GM19238 (cell line): ENCODE results near the gene RPS27L.

ENCODE experiments used
- DNase-seq: peaks from one replicate; pipeline ENCODE4 v3.0.0; 2011; ENCODE audit warnings: low spot score; ENCODE audit not compliant: insufficient read length

The RPS27L gene

DNA sequence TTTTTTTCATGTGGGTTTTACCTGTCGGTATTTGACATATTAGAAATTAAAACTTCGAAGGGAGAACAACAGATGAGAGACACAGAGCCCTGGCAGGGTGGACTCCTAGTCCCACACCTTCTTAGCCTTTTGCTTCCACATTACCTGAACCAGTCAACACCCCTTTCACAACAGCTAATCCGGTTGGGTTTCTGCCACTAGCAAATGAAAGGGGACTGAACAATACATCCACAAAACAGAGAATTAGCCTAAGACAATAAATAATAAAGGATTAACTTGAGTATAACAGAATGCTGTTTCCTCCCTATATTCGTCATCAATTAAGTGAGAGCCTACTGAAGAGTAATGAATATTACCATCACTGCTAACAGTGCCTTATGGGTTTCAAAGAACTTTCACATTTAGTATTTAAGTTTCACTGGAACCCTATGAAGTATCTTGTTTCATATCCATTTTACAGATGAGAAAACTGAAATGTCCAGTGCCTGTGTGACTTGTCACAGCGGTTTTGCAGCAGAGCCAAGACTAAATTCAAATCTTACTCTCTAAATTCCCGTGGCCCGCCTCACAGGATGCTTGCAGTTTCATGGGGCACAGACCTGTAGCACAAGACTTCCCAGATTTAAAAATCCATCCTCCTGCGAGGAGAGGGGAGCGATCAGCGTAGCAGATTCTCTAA is 31.1 kb upstream of the RPS27L start:
- no peak for DNase-seq

DNA sequence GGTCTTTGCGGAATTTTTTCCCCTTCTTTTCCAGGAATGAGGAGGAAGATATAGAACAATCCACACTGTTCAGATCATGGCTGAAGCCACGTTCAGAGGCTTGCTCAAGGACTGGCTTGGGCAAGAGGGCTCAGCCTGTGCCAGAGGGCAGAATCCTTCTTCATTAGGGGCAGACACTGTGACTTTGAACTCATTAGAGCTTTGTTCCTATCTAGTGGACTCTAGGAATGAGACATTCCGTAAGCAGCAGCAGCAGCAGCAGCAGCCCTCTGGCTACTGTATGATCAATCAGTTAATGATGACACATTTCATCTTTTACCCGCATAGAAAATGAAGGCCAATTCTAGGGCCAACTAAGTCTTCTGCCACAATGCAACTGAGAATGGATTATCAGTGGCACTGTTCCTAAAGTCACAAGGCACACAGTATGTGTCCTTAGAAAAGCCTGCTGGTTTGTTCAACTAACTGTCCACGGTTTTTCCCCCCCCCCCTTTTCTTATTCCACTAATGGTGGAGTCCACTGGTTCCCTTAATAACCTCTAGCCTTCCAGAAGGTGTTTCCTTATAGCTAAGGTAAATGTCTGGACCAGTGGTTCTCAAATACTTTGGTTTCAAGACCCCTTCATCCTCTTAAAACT is 30.4 kb upstream of the RPS27L start:
- no peak for DNase-seq

- no peak for DNase-seq
Measured at GRCh38 chr15:63186065-63186464, 28.8 kb upstream of the RPS27L start.

DNA sequence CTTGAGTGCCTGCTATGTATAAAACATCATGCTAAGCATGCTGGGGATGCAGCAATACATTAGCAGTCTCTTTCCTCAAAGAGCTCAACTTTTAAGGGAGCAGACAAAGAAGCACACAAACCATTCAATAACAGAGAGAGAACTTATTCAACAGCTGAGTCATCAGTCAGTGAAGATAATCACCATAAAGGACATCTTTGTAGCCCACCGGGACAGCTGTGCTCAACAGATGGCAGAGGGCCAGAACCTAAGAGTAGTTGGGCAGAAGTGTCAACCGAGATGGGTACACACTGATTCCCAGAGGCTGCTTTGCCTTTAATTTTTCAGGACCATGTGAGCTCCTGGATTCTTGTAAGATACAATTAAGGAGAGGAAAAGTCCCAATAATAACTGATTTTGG is 27.9 kb upstream of the RPS27L start:
- no peak for DNase-seq

DNA sequence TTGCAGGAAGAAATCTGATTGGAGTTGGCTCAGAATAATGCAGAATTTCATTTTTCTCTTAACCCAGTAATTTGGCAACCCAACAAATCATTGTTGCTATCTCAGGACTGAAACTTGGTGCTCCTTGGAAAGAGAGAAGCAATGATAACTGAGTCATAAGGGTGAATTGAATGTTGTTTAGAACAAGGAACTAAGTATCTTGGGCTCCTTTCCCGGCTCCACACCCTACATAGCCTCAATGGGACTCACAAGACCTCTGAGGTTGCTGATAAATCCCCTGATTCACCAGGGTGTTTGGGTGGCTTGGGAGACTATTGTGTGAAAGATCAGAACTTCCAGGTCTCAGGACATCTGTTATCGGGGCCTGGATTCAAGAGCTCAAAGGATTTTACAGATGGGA is 24.4 kb upstream of the RPS27L start:
- no peak for DNase-seq

- DNase-seq = no peak
Measured at GRCh38 chr15:63180746-63181145, 23.5 kb upstream of the RPS27L start.

DNA sequence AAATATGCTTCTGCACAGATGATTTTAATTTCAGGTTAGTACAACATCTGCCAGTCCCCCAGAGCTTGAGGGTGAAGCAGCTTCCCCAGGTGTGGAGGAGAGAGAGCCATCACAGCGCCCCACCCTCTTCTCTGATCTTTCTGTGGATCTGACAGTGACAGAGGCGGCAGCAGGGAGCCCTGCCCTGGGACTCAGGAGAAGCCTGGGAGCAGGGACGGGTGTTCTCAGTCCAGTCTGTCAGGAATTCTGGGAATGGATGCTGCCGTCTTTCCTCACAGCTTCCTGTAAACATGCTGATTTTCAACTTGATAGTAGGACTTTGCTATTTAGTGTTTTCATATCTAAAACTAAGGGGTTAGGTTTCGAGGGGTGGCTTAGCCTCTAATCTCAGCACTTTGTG is 20.8 kb upstream of the RPS27L start:
- DNase-seq = no peak

DNA sequence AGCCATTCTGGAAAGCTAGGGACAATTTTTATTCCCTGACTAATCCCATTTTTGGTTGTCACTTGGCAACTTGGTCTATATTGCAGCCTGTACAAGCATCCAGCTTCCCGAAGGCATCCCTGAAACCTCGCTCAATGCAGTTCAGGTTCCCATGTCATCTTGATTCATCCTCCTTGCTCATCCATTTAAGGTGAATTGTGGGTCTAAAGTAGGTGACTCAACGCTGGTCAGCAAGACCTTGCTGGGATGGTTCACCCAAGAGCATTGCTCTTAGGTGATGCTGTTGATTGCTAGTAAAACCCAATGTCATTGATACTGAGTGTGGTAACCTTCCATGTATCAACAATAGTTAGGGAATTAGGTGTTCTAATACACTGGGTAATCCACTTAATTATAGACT is 19.0 kb upstream of the RPS27L start:
- DNase-seq = no peak

GRCh38 chr15:63172851-63173451 is 15.7 kb upstream of the RPS27L start:
- DNase-seq = no peak

DNA sequence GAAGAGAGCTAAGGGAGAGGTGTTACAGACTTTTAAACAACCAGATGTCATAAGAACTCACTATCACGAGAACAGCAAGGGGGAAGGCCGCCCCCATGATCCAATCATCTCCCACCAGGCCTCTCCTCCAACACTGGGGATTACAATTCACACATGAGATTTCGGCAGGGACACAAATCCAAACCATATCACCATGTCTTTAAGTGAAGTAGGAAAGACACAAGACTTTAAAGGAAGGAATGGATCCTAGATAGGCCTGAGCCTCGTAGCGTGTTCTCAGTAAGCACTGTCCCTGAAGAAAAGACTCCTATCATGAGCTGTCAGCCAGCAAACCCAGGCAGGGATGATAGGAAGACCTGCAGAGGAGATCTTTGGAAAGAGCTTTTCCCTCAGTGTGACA is 15.1 kb upstream of the RPS27L start:
- DNase-seq = no peak

DNA sequence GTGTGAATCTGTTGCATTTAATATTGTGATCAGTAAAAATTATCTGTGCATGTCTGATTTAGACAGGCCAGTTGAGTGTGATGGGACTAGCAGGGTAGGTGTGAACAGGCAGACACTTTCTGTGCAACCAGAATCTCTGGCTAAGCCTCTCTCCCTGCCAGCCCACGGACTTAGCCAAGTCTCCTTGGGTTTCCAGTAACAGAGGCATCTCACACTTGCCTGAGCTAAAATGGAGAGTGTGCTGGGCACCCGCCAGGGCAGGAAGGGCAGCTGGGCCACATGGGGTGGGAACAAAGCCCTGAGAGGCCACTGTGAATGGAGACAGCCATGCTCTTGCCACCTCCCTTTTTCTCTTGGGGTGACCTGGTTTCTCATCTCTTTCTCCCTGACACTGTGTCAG is 12.5 kb upstream of the RPS27L start:
- no peak for DNase-seq

- DNase-seq = no peak
Measured at GRCh38 chr15:63166219-63166618, 8.9 kb upstream of the RPS27L start.

DNA sequence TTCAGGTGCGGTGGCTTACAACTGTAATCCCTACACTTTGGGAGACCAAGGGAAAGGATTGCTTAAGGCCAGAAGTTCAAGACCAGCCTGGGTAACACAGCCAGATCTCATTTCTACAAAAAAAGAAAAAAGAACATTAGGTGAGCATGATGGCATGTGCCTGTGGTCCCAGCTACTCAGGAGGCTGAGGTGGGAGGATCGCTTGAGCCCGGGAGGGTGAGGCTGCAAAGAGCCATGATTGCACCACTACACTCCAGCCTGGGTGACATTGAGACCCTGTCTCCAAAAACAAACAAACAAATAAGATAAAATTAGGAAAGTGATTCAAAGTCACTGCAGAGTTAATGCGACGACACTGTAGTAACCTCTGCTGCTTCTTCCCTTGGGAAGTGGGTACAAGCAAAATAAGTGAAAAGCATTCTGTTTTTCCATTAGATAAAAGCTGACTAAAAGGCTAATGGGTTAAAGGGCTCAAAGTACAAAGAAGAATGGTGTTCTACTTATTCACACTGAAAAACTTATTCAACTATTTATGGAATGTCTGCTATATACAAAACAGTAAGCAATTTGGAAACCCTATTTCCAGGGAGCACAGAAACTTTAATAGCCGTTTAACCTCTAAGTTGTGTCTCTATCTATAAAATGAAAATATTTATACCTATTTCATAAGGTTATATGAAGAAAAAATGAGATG is 8.0 kb upstream of the RPS27L start:
- no peak for DNase-seq

DNA sequence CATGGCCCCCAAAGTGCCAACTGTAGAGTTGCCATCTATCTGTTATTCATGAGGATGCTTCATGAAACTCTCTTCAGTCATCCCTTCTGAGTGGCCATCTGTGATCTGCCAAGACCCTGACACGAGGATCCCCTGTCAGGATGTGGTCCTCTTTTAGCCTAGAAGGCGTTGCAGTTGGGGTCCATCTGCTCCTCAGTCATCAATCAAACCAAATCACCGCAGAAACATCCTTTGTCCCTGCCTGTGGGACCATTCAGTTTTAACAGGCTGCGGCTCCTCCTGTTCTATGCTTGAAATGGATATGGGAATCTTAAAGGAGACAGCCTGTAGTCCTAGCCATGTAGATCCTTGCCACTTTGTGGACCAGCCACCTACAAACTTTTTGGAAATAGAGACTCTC is 5.9 kb upstream of the RPS27L start:
- no peak for DNase-seq

DNA sequence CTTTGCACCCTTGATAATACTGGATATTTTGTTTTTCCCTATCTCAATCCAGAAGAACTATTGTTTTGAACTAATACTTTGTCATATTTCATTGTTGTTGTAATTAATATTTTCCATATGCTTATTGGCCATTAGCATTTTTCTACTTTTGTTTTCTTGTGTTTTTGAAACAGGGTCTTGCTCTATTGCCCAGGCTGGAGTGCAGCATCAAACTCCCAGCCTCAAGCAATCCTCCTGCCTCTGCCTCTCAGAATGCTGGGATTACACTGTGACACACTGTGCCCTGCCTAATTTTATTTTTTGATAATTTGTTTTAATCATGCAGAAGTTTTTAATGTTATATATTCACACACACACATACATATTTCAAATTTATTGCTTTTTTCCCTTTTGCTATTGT is 3.4 kb upstream of the RPS27L start:
- DNase-seq = no peak

DNA sequence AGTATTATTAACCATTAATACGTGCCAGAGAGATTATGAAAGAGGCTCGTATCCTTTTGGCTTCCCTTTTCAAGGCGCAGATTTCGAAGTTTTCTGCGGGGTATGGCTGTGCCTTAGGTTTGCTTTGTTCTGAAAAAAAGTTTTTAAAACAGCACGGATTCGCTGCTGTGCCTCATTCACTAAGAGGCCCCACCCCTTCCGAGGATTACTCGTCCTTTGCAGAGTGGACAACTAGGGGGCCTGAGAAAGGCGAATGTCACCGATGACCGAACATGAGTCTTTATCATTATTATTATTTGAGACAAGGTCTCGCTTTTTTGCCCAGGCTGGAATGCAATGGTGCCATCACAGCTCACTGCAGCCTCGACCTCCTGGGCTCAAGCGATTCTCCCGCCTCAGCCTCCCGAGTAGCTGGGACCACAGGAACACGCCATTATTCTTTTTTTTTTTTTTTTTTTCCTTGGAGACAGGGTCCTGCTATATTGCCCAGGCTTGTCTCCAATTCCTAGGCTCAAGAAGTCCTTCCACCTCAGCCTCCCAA is 684 bp upstream of the RPS27L start:
- no peak for DNase-seq

DNA sequence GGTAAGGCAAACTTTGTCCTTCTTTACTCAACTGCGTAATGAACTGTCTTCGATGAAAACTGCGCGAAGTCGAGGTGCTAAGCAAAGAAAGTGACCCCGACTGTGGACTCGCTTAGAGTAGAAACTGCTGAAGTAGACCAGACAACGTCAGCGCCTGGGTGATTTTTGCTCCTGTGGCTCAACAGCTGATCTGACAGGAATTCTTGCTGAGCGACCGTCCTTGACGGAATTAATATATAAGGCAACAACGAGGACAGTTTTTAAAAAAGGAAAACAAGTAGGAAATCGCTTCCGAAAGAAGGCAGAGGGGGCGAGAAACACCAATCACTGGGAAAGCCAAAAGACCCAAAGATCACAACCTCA is 541 bp downstream of the RPS27L start:
- no peak for DNase-seq

DNA sequence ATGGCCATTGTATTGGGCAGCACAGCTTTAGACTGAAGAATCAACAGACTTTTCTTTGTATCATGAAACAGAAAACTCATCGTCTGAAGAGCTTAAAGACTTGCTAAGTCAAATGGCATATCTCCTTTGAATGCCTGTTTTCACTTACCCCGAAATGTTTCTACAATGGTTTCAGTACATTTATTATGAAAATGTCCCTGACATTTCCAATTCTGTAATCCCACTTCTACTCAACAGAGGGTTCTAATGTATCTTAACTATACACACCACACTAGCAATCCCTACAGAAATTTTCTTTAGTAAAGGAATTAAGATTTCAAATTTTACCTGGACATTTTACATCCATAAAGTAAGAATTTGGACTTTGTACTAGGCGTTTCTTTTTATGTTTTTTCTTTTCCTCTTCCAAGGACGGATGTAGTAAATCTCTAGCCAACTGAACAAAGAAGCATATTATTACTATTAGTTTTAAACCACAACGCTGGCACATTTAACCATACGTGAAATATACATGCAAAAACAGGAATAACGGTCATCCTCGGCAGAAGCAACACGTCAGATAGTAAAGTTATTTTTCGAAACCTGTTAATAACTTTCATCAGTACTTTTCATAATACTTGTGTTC is 1.1 kb downstream of the RPS27L start:
- no peak for DNase-seq

- DNase-seq = no peak
Measured at GRCh38 chr15:63155486-63155885, 1.8 kb downstream of the RPS27L start.

GRCh38 chr15:63151665-63152064 is 5.6 kb downstream of the RPS27L start:
- no peak for DNase-seq

GRCh38 chr15:63146684-63147083 is 10.6 kb downstream of the RPS27L start:
- DNase-seq = no peak

- no peak for DNase-seq
Measured at GRCh38 chr15:63145426-63145825, 11.9 kb downstream of the RPS27L start.
